IMR-90 (cell line): ENCODE data around the gene GBE1. TPM values are rescaled to one million over a fixed set of nuclear protein-coding genes. Genes with fewer than 3 reads are reported as not detected.

Source experiments
- ATAC-seq: fragments of 200-7000 bp; cut with Tn5 transposase; 2 replicates; pipeline ENCODE4 v1.9.1; 2020; ENCODE audit warnings: low read depth, mild to moderate bottlenecking, moderate library complexity
- BruUV-seq: library from RNA; stranded (reverse); fragments of 400-500 nt; replicated peaks from 2 replicates; lab custom pipeline; 2021; lab: Mats Ljungman, UMichigan
- CTCF ChIA-PET: fragments of 300-600 bp; formaldehyde crosslinking; extraction: SDS; loops from one replicate; lab custom pipeline; 2021; ENCODE audit warnings: antibody characterized with exemption; lab: Yijun Ruan, JAX
- POLR2A ChIA-PET: fragments of 300-600 bp; sonication (Branson Sonifier 250); formaldehyde crosslinking; loops from one replicate; lab custom pipeline; 2022; ENCODE audit warnings: antibody characterized with exemption; ENCODE audit not compliant: unreplicated experiment; lab: Charles Lee
- DNase-seq: peaks from one replicate; pipeline ENCODE4 v3.0.0; 2013
- H2AFZ ChIP-seq: replicated peaks from 2 replicates; pipeline ENCODE3; 2013; ENCODE audit warnings: low read length, mild to moderate bottlenecking; ENCODE audit not compliant: poor library complexity
- H2AK5ac ChIP-seq: 2 replicates; pipeline ENCODE4 v1.6.1; 2013; ENCODE audit warnings: low read depth, low read length, inconsistent platforms
- H2AK9ac ChIP-seq: replicated peaks from 2 replicates; pipeline ENCODE3; 2013; ENCODE audit warnings: mild to moderate bottlenecking, low read depth, low read length, moderate library complexity; ENCODE audit not compliant: poor library complexity
- H2BK120ac ChIP-seq: 2 replicates; pipeline ENCODE4 v1.6.1; 2013; ENCODE audit warnings: low read depth, low read length, inconsistent platforms
- H2BK15ac ChIP-seq: 3 replicates; pipeline ENCODE4 v1.6.1; 2013; ENCODE audit warnings: low read depth, low read length, inconsistent platforms
- H2BK20ac ChIP-seq: 2 replicates; pipeline ENCODE4 v1.6.1; 2013; ENCODE audit warnings: low read depth, mild to moderate bottlenecking, inconsistent platforms, low read length, moderate library complexity
- H2BK5ac ChIP-seq: 2 replicates; pipeline ENCODE4 v1.6.1; 2013; ENCODE audit warnings: mild to moderate bottlenecking, low read depth, low read length, inconsistent platforms; ENCODE audit not compliant: poor library complexity, severe bottlenecking
- H3K14ac ChIP-seq: replicated peaks from 2 replicates; pipeline ENCODE4 v1.6.1; 2013; ENCODE audit warnings: low read depth, low read length, inconsistent platforms
- H3K18ac ChIP-seq: 2 replicates; pipeline ENCODE4 v1.6.1; 2013; ENCODE audit warnings: low read depth, low read length, control low read depth
- H3K23ac ChIP-seq: 2 replicates; pipeline ENCODE4 v1.6.1; 2013; ENCODE audit warnings: low read depth, low read length, inconsistent platforms
- H3K27ac ChIP-seq: 2 replicates; pipeline ENCODE4 v1.5.1; 2013; ENCODE audit warnings: mild to moderate bottlenecking, control low read depth, low read length; ENCODE audit not compliant: insufficient read depth
- H3K27me3 ChIP-seq: 2 replicates; pipeline ENCODE4 v1.6.1; 2013; ENCODE audit warnings: low read length; ENCODE audit not compliant: control insufficient read depth, insufficient read depth
- H3K36me3 ChIP-seq: 2 replicates; pipeline ENCODE4 v1.6.1; 2013; ENCODE audit warnings: low read length, mixed read lengths; ENCODE audit not compliant: control insufficient read depth, insufficient read depth
- H3K4ac ChIP-seq: 2 replicates; pipeline ENCODE4 v1.6.1; 2013; ENCODE audit warnings: low read depth, low read length, inconsistent platforms
- H3K4me1 ChIP-seq: 2 replicates; pipeline ENCODE4 v1.6.1; 2013; ENCODE audit warnings: low read length, mixed read lengths; ENCODE audit not compliant: control insufficient read depth, insufficient read depth
- H3K4me2 ChIP-seq: 2 replicates; pipeline ENCODE4 v1.6.1; 2013; ENCODE audit warnings: low read depth, mild to moderate bottlenecking, control low read depth, low read length, moderate library complexity
- H3K4me3 ChIP-seq: 2 replicates; pipeline ENCODE4 v1.5.1; 2013; ENCODE audit warnings: low read depth, mild to moderate bottlenecking, control low read depth, low read length, moderate library complexity; ENCODE audit not compliant: insufficient read depth
- H3K56ac ChIP-seq: 2 replicates; pipeline ENCODE4 v1.6.1; 2013; ENCODE audit warnings: low read length, inconsistent platforms; ENCODE audit not compliant: insufficient read depth; ENCODE audit errors: extremely low read depth
- H3K79me1 ChIP-seq, 2 experiments: 2 replicates each; pipeline ENCODE4 v1.6.1; 2013; ENCODE audit warnings: low read length in 2 of 2, inconsistent platforms in 1 of 2, low read depth in 1 of 2
- H3K9ac ChIP-seq: 2 replicates; pipeline ENCODE4 v1.6.1; 2013; ENCODE audit warnings: low read depth, low read length, control low read depth
- H3K9me1 ChIP-seq: 2 replicates; pipeline ENCODE4 v1.6.1; 2013; ENCODE audit warnings: low read length, inconsistent platforms; ENCODE audit not compliant: insufficient read depth
- H3K9me3 ChIP-seq: 2 replicates; pipeline ENCODE4 v1.6.1; 2013; ENCODE audit warnings: low read length; ENCODE audit not compliant: control insufficient read depth, insufficient read depth
- H4K20me1 ChIP-seq: 2 replicates; pipeline ENCODE4 v1.6.1; 2013; ENCODE audit warnings: low read length, inconsistent platforms; ENCODE audit not compliant: insufficient read depth
- H4K5ac ChIP-seq: 2 replicates; pipeline ENCODE4 v1.6.1; 2013; ENCODE audit warnings: mild to moderate bottlenecking, low read depth, low read length, control low read depth
- H4K8ac ChIP-seq, 2 experiments: 2 replicates each; pipeline ENCODE4 v1.6.1; 2013; ENCODE audit warnings: low read depth in 2 of 2, low read length in 2 of 2, control low read depth in 1 of 2, inconsistent platforms in 1 of 2
- H4K91ac ChIP-seq: 2 replicates; pipeline ENCODE4 v1.6.1; 2013; ENCODE audit warnings: low read depth, low read length, inconsistent platforms; ENCODE audit not compliant: insufficient read depth
- BHLHE40 ChIP-seq: fragments of 150-350 bp; IDR thresholded peaks from 2 replicates; pipeline ENCODE4 v1.6.1; 2016; ENCODE audit warnings: mild to moderate bottlenecking, low read depth, low read length
- CHD1 ChIP-seq: IDR thresholded peaks from 2 replicates; pipeline ENCODE4 v1.6.1; 2012; ENCODE audit warnings: low read depth, low read length, improper control_type of control experiment
- MAFK ChIP-seq: IDR thresholded peaks from 2 replicates; pipeline ENCODE4 v1.6.1; 2012; ENCODE audit warnings: low read depth, low read length, improper control_type of control experiment
- MAZ ChIP-seq: IDR thresholded peaks from 2 replicates; pipeline ENCODE4 v1.6.1; 2012; ENCODE audit warnings: low read depth, mild to moderate bottlenecking, low read length, improper control_type of control experiment, moderate library complexity, borderline replicate concordance
- RAD21 ChIP-seq: IDR thresholded peaks from 2 replicates; pipeline ENCODE4 v1.6.1; 2012; ENCODE audit warnings: low read length, improper control_type of control experiment
- RCOR1 ChIP-seq: IDR thresholded peaks from 2 replicates; pipeline ENCODE4 v1.6.1; 2012; ENCODE audit warnings: mild to moderate bottlenecking, low read length, improper control_type of control experiment; ENCODE audit not compliant: insufficient replicate concordance
- RFX5 ChIP-seq: IDR thresholded peaks from 2 replicates; pipeline ENCODE4 v1.8.0; 2012; ENCODE audit warnings: low read depth, mild to moderate bottlenecking, low read length, moderate library complexity
- SMC3 ChIP-seq: fragments of 150-350 bp; IDR thresholded peaks from 2 replicates; pipeline ENCODE4 v1.6.1; 2016; ENCODE audit warnings: low read depth, mild to moderate bottlenecking, antibody characterized with exemption, low read length, moderate library complexity
- WGBS, 2 experiments: methylation state at CpG; one replicate each; pipeline versions ENCODE4 v1.1.5 to v1.1.7; 2013; ENCODE audit warnings: missing lambda C conversion rate in 2 of 2; ENCODE audit not compliant: insufficient read length in 1 of 2; ENCODE audit errors: extremely low coverage in 2 of 2; 5-methylcytosine and 5-hydroxymethylcytosine counted together
- dilution Hi-C: fragments of 300-500 bp; cut with HindIII; formaldehyde crosslinking; loops from one replicate; pipeline ENCODE4 v1.14.3; 2018; ENCODE audit warnings: low sequenced_read_pairs; ENCODE audit not compliant: unreplicated experiment
- in situ Hi-C: fragments of 300-500 bp; cut with MboI; formaldehyde crosslinking; loops from 3 replicates; pipeline ENCODE4 v1.14.3; 2019; ENCODE audit warnings: low sequenced_read_pairs, inconsistent platforms, mixed read lengths
- intact Hi-C: fragments of 100-400 bp; cut with micrococcal nuclease; formaldehyde crosslinking; loops from 2 replicates; pipeline ENCODE4 v1.10.0; 2022
- polyA plus RNA-seq, 3 experiments: library from polyadenylated mRNA; depleted of rRNA; stranded (reverse); fragments of >200 nt; gene quantifications; 2 replicates each; pipeline ENCODE4 v1.2.3, GENCODE V29; 2012; ENCODE audit warnings: low replicate concordance in 1 of 3
- total RNA-seq: library from RNA; depleted of rRNA; stranded (reverse); fragments of >200 nt; gene quantifications from 2 replicates; pipeline ENCODE4 v1.2.3, GENCODE V29; 2012
- TF ChIP-seq, protein P1 (sequence below): fragments of 150-350 bp; IDR thresholded peaks from 2 replicates; pipeline ENCODE4 v1.6.1; 2017; ENCODE audit warnings: mild to moderate bottlenecking, antibody characterized with exemption, low read length, low read depth
- TF ChIP-seq, protein P2 (sequence below): fragments of 150-350 bp; IDR thresholded peaks from 2 replicates; pipeline ENCODE4 v1.6.1; 2016; ENCODE audit warnings: low read depth, mild to moderate bottlenecking, low read length, moderate library complexity, borderline replicate concordance
- TF ChIP-seq, protein P3 (sequence below): conservative IDR thresholded peaks from 2 replicates; pipeline ENCODE4 v1.5.1; 2012; ENCODE audit warnings: mild to moderate bottlenecking, low read depth, low read length, improper control_type of control experiment

The GBE1 gene
- total and polyA plus RNA-seq, 2 of the 4 experiments (the other 2 are of a cell fraction): 36.7 to 90.3 TPM

DNA sequence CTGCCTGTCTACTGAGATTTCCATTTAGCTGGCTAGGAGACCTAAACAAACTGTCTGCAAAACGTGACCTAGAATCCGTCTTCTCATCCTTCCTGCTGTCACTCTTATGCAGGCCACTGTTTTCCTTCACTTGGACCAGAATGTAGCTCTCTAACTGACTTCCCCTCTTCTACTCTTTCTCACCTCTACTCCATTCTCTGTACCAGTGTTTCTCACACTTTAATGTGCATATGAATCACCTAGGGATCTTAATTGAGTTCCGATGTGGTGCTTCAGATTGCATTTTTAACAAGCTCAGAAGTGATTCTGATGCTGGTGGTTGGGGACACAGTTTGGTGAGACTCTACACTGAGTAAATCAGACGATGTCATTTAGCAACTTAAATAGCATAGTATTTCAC is 1.6 kb upstream of the GBE1 start:
- dilution Hi-C loops: no loop called here
- no peak overlapping the region for H3K23ac ChIP-seq
- in situ Hi-C loops: no loop called here
- no peaks in the 10 kb centered on the region for H3K36me3 ChIP-seq
- POLR2A ChIA-PET: no interaction called here
- no peak overlapping the region for H2AFZ ChIP-seq
- BruUV-seq: no TSS peak
- peaks cover 4% of the 10 kb centered on the region for H3K4me1 ChIP-seq
- DNase-seq (no peak), ATAC-seq (no peak)
- H3K4ac ChIP-seq: no peak overlapping the region
- H4K20me1 ChIP-seq: peaks cover 2% of the 10 kb centered on the region; the same call in 1 of the 2 replicates
- no peak overlapping the region for H2AK5ac ChIP-seq
- peaks cover 6 to 21% of the 10 kb centered on the region in 2 experiments for H3K79me1 ChIP-seq
- H3K9me1 ChIP-seq: no peaks in the 10 kb centered on the region
- H3K56ac ChIP-seq: no peak overlapping the region
- H3K18ac ChIP-seq: peak overlapping the region; percentile 25; the same call in 1 of the 2 replicates
- no peak overlapping the region for H2AK9ac ChIP-seq
- H3K14ac ChIP-seq: no peak overlapping the region
- H2BK20ac ChIP-seq: no peak overlapping the region
- CTCF ChIA-PET: no interaction called here
- no peak overlapping the region for H2BK5ac ChIP-seq
- H3K4me3 ChIP-seq: no peak overlapping the region
- no peaks in the 10 kb centered on the region for H3K9me3 ChIP-seq
- H3K27ac ChIP-seq: no peak overlapping the region
- H3K4me2 ChIP-seq: no peak overlapping the region
- no peak overlapping the region for H2BK15ac ChIP-seq
- no peak overlapping the region for H2BK120ac ChIP-seq
- no peak overlapping the region for H4K8ac ChIP-seq
- no peak overlapping the region for H4K5ac ChIP-seq
- intact Hi-C loops: loop anchor here (5.0 kb wide), 1 partner anchor 346 kb away; no protein-coding TSS in a partner anchor
- TF ChIP-seq RCOR1 (no peak), RAD21 (no peak), RFX5 (no peak), MAFK (no peak), SMC3 (no peak), MAZ (no peak), BHLHE40 (no peak), CHD1 (no peak)
- TF ChIP-seq, protein P1, sequence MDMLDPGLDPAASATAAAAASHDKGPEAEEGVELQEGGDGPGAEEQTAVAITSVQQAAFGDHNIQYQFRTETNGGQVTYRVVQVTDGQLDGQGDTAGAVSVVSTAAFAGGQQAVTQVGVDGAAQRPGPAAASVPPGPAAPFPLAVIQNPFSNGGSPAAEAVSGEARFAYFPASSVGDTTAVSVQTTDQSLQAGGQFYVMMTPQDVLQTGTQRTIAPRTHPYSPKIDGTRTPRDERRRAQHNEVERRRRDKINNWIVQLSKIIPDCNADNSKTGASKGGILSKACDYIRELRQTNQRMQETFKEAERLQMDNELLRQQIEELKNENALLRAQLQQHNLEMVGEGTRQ: no peak
- TF ChIP-seq, protein P2, sequence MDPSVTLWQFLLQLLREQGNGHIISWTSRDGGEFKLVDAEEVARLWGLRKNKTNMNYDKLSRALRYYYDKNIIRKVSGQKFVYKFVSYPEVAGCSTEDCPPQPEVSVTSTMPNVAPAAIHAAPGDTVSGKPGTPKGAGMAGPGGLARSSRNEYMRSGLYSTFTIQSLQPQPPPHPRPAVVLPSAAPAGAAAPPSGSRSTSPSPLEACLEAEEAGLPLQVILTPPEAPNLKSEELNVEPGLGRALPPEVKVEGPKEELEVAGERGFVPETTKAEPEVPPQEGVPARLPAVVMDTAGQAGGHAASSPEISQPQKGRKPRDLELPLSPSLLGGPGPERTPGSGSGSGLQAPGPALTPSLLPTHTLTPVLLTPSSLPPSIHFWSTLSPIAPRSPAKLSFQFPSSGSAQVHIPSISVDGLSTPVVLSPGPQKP: no peak
- TF ChIP-seq, protein P3, sequence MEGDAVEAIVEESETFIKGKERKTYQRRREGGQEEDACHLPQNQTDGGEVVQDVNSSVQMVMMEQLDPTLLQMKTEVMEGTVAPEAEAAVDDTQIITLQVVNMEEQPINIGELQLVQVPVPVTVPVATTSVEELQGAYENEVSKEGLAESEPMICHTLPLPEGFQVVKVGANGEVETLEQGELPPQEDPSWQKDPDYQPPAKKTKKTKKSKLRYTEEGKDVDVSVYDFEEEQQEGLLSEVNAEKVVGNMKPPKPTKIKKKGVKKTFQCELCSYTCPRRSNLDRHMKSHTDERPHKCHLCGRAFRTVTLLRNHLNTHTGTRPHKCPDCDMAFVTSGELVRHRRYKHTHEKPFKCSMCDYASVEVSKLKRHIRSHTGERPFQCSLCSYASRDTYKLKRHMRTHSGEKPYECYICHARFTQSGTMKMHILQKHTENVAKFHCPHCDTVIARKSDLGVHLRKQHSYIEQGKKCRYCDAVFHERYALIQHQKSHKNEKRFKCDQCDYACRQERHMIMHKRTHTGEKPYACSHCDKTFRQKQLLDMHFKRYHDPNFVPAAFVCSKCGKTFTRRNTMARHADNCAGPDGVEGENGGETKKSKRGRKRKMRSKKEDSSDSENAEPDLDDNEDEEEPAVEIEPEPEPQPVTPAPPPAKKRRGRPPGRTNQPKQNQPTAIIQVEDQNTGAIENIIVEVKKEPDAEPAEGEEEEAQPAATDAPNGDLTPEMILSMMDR: no peak
- no peak overlapping the region for H3K9ac ChIP-seq
- no peak overlapping the region for H4K91ac ChIP-seq
- H3K27me3 ChIP-seq: no peaks in the 10 kb centered on the region
- WGBS, 2 experiments: no CpG with 5 or more reads among the region's 4 CpGs
